Measurements from ENCODE around the gene PLCL1.

The PLCL1 gene

GRCh38 chr2:198073253-198073652, 268.9 kb downstream of the PLCL1 start:
- Histone ChIP-seq H3K27me3 (replicated peaks; ENCODE audit: insufficient read depth, low read length) (no peaks in the 10 kb centered on the region), H4K20me1 (ENCODE audit: insufficient read depth, low read length) (no peaks in the 10 kb centered on the region), H3K79me2 (ENCODE audit: low read length) (no peaks in the 10 kb centered on the region), H3K36me3 (replicated peaks; ENCODE audit: insufficient read depth, low read length) (no peaks in the 10 kb centered on the region), H3K4me2 (ENCODE audit: low read depth, low read length) (no peak overlapping the region), H2AFZ (ENCODE audit: low read length) (no peak overlapping the region), H3K9me3 (replicated peaks; ENCODE audit: insufficient read depth, low read length) (no peaks in the 10 kb centered on the region), H3K9ac (ENCODE audit: low read length) (no peak overlapping the region), H3K27ac (ENCODE audit: low read length) (no peak overlapping the region), H3F3A (ENCODE audit: insufficient read depth, low read length) (no peaks in the 10 kb centered on the region), H3K4me3 (ENCODE audit: low read length) (no peak overlapping the region), H3K4me1 (ENCODE audit: low read length) (no peaks in the 10 kb centered on the region), H3K9me2 (replicated peaks; ENCODE audit: insufficient read depth, low read length) (no peaks in the 10 kb centered on the region)
- TF ChIP-seq EZH2 (optimal IDR thresholded peaks at IDR 0.05; ENCODE audit: low read depth, low read length): no peak
- DNase-seq: no peak

DNA sequence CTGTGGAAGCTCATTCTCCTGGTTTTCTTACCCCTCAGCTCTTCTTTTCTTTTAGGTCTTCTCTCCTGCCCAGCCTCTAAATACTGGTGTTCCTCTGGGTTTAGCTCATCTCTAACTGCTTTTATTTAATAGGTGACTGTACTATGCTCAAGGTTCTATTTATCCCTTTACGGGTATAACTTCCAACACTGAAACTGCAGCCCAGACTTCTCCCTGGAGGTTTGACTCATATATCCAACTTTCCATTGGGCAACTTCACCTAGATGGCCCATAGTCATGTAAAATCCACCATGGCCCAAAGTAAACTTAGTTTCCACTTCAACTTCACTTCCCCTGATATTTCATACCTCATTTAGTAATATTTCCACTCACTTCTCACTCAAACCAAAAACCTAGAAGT, 273.1 kb downstream of the PLCL1 start:
- Histone ChIP-seq H3K4me1 (ENCODE audit: low read length) (no peaks in the 10 kb centered on the region), H3K9ac (ENCODE audit: low read length) (no peak overlapping the region), H3K27me3 (replicated peaks; ENCODE audit: insufficient read depth, low read length) (no peaks in the 10 kb centered on the region), H3K27ac (ENCODE audit: low read length) (no peak overlapping the region), H3K9me3 (replicated peaks; ENCODE audit: insufficient read depth, low read length) (no peaks in the 10 kb centered on the region), H4K20me1 (ENCODE audit: insufficient read depth, low read length) (no peaks in the 10 kb centered on the region), H3F3A (ENCODE audit: insufficient read depth, low read length) (no peaks in the 10 kb centered on the region), H3K4me2 (ENCODE audit: low read depth, low read length) (no peak overlapping the region), H3K79me2 (ENCODE audit: low read length) (no peaks in the 10 kb centered on the region), H2AFZ (ENCODE audit: low read length) (no peak overlapping the region), H3K9me2 (replicated peaks; ENCODE audit: insufficient read depth, low read length) (no peaks in the 10 kb centered on the region), H3K4me3 (ENCODE audit: low read length) (no peak overlapping the region), H3K36me3 (replicated peaks; ENCODE audit: insufficient read depth, low read length) (no peaks in the 10 kb centered on the region)
- no peak for DNase-seq
- no peak for TF ChIP-seq EZH2phosphoT487 (IDR thresholded peaks at IDR 0.05; ENCODE audit: low read length)
- TF ChIP-seq, protein P1, sequence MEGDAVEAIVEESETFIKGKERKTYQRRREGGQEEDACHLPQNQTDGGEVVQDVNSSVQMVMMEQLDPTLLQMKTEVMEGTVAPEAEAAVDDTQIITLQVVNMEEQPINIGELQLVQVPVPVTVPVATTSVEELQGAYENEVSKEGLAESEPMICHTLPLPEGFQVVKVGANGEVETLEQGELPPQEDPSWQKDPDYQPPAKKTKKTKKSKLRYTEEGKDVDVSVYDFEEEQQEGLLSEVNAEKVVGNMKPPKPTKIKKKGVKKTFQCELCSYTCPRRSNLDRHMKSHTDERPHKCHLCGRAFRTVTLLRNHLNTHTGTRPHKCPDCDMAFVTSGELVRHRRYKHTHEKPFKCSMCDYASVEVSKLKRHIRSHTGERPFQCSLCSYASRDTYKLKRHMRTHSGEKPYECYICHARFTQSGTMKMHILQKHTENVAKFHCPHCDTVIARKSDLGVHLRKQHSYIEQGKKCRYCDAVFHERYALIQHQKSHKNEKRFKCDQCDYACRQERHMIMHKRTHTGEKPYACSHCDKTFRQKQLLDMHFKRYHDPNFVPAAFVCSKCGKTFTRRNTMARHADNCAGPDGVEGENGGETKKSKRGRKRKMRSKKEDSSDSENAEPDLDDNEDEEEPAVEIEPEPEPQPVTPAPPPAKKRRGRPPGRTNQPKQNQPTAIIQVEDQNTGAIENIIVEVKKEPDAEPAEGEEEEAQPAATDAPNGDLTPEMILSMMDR (IDR thresholded peaks at IDR 0.05; ENCODE audit: low read length): no peak
- no peak for TF ChIP-seq EZH2 (optimal IDR thresholded peaks at IDR 0.05; ENCODE audit: low read depth, low read length)

- Histone ChIP-seq H3K4me1 (ENCODE audit: low read length) (no peaks in the 10 kb centered on the region), H3K27me3 (replicated peaks; ENCODE audit: insufficient read depth, low read length) (no peaks in the 10 kb centered on the region), H3K9me2 (replicated peaks; ENCODE audit: insufficient read depth, low read length) (no peaks in the 10 kb centered on the region), H3K4me3 (ENCODE audit: low read length) (no peak overlapping the region), H3K79me2 (ENCODE audit: low read length) (no peaks in the 10 kb centered on the region), H3K9me3 (replicated peaks; ENCODE audit: insufficient read depth, low read length) (no peaks in the 10 kb centered on the region), H3K4me2 (ENCODE audit: low read depth, low read length) (no peak overlapping the region), H3K36me3 (replicated peaks; ENCODE audit: insufficient read depth, low read length) (no peaks in the 10 kb centered on the region), H3K27ac (ENCODE audit: low read length) (no peak overlapping the region), H2AFZ (ENCODE audit: low read length) (no peak overlapping the region), H4K20me1 (ENCODE audit: insufficient read depth, low read length) (no peaks in the 10 kb centered on the region), H3K9ac (ENCODE audit: low read length) (no peak overlapping the region), H3F3A (ENCODE audit: insufficient read depth, low read length) (no peaks in the 10 kb centered on the region)
- DNase-seq: no peak
- TF ChIP-seq EZH2 (optimal IDR thresholded peaks at IDR 0.05; ENCODE audit: low read depth, low read length): no peak
- no peak for TF ChIP-seq EZH2phosphoT487 (IDR thresholded peaks at IDR 0.05; ENCODE audit: low read length)
- TF ChIP-seq, protein P1 (IDR thresholded peaks at IDR 0.05; ENCODE audit: low read length): no peak
Observed at GRCh38 chr2:198080879-198081765, 276.7 kb downstream of the PLCL1 start.

DNA sequence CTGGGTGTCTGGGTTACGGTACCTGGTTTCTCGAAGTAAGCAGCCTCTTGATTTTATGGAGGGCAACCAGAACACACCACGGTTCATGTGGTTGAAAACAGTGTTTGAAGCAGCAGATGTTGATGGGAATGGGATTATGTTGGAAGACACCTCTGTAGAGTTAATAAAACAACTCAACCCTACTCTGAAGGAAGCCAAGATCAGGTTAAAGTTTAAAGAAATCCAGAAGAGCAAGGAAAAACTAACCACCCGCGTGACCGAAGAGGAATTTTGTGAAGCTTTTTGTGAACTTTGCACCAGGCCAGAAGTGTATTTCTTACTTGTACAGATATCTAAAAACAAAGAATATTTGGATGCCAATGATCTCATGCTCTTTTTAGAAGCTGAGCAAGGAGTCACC, 279.8 kb downstream of the PLCL1 start:
- Histone ChIP-seq H3K4me1 (ENCODE audit: low read length) (no peaks in the 10 kb centered on the region), H3K79me2 (ENCODE audit: low read length) (no peaks in the 10 kb centered on the region), H3K27ac (ENCODE audit: low read length) (no peak overlapping the region), H3K4me3 (ENCODE audit: low read length) (no peak overlapping the region), H3F3A (ENCODE audit: insufficient read depth, low read length) (no peaks in the 10 kb centered on the region), H3K9me2 (replicated peaks; ENCODE audit: insufficient read depth, low read length) (no peaks in the 10 kb centered on the region), H3K27me3 (replicated peaks; ENCODE audit: insufficient read depth, low read length) (no peaks in the 10 kb centered on the region), H3K36me3 (replicated peaks; ENCODE audit: insufficient read depth, low read length) (no peaks in the 10 kb centered on the region), H3K4me2 (ENCODE audit: low read depth, low read length) (no peak overlapping the region), H4K20me1 (ENCODE audit: insufficient read depth, low read length) (no peaks in the 10 kb centered on the region), H3K9me3 (replicated peaks; ENCODE audit: insufficient read depth, low read length) (no peaks in the 10 kb centered on the region), H3K9ac (ENCODE audit: low read length) (no peak overlapping the region), H2AFZ (ENCODE audit: low read length) (no peak overlapping the region)
- TF ChIP-seq EZH2phosphoT487 (IDR thresholded peaks at IDR 0.05; ENCODE audit: low read length) (no peak), EZH2 (optimal IDR thresholded peaks at IDR 0.05; ENCODE audit: low read depth, low read length) (no peak)
- TF ChIP-seq, protein P1 (IDR thresholded peaks at IDR 0.05; ENCODE audit: low read length): no peak
- no peak for DNase-seq
